Activated naive CD4-positive, alpha-beta T cell treated with anti-CD3 and anti-CD28 coated beads for 36 hours (primary cell): ENCODE results near the gene ZNF710. TPM values are rescaled to one million over a fixed set of nuclear protein-coding genes. Genes with fewer than 3 reads are reported as not detected.

Experiments used
- CTCF ChIA-PET: fragments of 350-600 bp; sonication (Branson Sonifier 250); formaldehyde crosslinking; loops from one replicate; lab custom pipeline; 2021; ENCODE audit warnings: antibody characterized with exemption; lab: Charles Lee
- DNase-seq: peaks from one replicate; pipeline ENCODE4 v3.0.0-alpha.2; 2020
- H3K27ac Mint-ChIP-seq: one replicate; pipeline ENCODE4 v1.8.0; 2021; ENCODE audit warnings: mild to moderate bottlenecking, mixed read lengths
- H3K27me3 Mint-ChIP-seq: one replicate; pipeline ENCODE4 v1.8.0; 2021; ENCODE audit warnings: low read depth, mixed read lengths
- H3K36me3 Mint-ChIP-seq: one replicate; pipeline ENCODE4 v1.8.0; 2021; ENCODE audit warnings: low read depth, mixed read lengths
- H3K4me1 Mint-ChIP-seq: one replicate; pipeline ENCODE4 v1.8.0; 2021; ENCODE audit warnings: low read depth, mixed read lengths
- H3K4me3 Mint-ChIP-seq: one replicate; pipeline ENCODE4 v1.8.0; 2021; ENCODE audit warnings: mild to moderate bottlenecking, moderate library complexity, mixed read lengths
- H3K9me3 Mint-ChIP-seq: one replicate; pipeline ENCODE4 v1.8.0; 2021; ENCODE audit warnings: mixed read lengths
- intact Hi-C: fragments of 100-400 bp; cut with micrococcal nuclease; formaldehyde crosslinking; loops from one replicate; pipeline ENCODE4 v1.15.1; 2023
- total RNA-seq, 2 experiments: library from RNA; stranded (reverse); gene quantifications; one replicate each; pipeline ENCODE4 v1.2.3, GENCODE V29; 2021

The ZNF710 gene
- total RNA-seq, 2 experiments from 2014 or later = 17.3 to 19.8 TPM

- H3K4me1 Mint-ChIP-seq = peaks cover 3% of the 10 kb centered on the region
- no peaks in the 10 kb centered on the region for H3K9me3 Mint-ChIP-seq
- intact Hi-C loops = no loop called here
- H3K27me3 Mint-ChIP-seq = no peaks in the 10 kb centered on the region
- peaks cover 14% of the 10 kb centered on the region for H3K36me3 Mint-ChIP-seq
- no peak overlapping the region for H3K4me3 Mint-ChIP-seq
- no peak for DNase-seq
- CTCF ChIA-PET = interaction anchor here (0.5 to 2.1 kb wide), 2 partner anchors 10 to 341 kb away, joined by 3 to 7 read pairs; no protein-coding TSS in a partner anchor
- no peak overlapping the region for H3K27ac Mint-ChIP-seq
Measured at GRCh38 chr15:90080818-90081393, 79.8 kb downstream of the ZNF710 start.

DNA sequence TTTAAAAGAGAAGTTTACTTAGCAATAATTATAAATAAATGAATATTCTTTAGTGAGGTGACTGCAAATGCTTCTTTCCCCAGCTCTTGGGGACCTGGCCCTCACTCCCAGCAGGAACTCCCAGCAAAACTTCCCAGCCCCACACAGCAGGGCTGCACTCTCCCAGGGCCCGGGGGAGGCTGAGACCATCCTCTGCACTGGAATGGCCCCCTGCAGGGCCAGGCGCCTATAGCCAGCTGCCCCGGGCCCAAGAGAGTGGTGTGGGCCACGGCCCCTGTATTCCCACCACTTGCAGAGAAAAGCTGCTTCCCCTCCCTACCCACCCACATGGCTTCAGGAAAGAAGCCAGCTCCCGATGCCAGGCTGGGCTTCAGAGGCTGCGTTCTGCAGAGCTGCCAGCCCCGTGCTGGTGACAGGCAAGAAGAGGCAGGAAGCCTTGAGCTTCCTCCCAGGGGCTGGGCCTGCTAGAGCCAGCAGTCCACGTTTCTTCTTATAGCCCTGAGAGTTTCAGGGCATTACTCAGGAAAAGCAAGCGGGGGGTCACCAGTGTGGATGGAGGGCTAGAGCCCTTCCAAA lies 81.1 kb downstream of the ZNF710 start:
- Mint-ChIP-seq H3K4me3 (no peak overlapping the region), H3K9me3 (no peaks in the 10 kb centered on the region), H3K27me3 (no peaks in the 10 kb centered on the region), H3K36me3 (peaks cover 21% of the 10 kb centered on the region), H3K27ac (no peak overlapping the region), H3K4me1 (peaks cover 6% of the 10 kb centered on the region)
- CTCF ChIA-PET = no interaction called here
- intact Hi-C loops = no loop called here
- no peak for DNase-seq

GRCh38 chr15:90083419-90083818 lies 82.3 kb downstream of the ZNF710 start:
- no peaks in the 10 kb centered on the region for H3K27me3 Mint-ChIP-seq
- no peak overlapping the region for H3K27ac Mint-ChIP-seq

DNA sequence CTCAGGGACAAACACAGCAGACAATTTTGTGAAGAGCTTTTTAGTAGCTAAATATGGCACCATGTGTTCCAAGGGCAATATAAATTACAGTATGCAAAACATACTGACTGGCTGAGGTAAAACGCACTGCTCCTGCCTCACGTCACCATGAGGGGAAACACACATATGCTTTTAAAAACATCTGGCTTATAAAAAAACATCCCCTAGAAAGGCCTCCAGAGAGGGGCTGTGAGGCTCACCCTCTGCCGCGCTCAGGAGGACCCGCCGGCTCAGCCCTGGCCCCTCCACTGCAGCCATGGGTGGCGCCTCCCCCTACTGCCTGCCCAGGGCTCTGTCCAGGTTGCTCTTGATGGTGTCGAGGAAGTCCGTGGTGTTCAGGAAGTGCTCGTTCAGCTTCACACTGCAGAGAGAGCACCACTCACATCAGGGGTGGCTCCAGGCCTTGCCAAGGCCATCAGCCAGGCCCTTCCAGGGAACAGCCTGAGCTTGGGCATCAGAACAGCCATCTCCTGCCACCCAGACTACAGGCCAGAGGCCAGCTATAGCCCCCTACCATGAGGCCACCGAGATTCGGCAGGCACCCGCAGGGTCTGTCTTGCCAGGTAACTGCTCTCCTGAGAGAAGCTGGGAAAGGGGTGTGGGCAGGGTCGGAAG lies 83.0 kb downstream of the ZNF710 start:
- H3K27ac Mint-ChIP-seq = no peak overlapping the region
- DNase-seq = no peak
- intact Hi-C loops = no loop called here
- H3K9me3 Mint-ChIP-seq = no peaks in the 10 kb centered on the region
- no peaks in the 10 kb centered on the region for H3K27me3 Mint-ChIP-seq
- H3K36me3 Mint-ChIP-seq = peaks cover 24% of the 10 kb centered on the region
- H3K4me3 Mint-ChIP-seq = no peak overlapping the region
- CTCF ChIA-PET = interaction anchor here (0.7 to 2.9 kb wide), 3 partner anchors 13 to 344 kb away, joined by 3 to 11 read pairs (median 3); no protein-coding TSS in a partner anchor
- peaks cover 6% of the 10 kb centered on the region for H3K4me1 Mint-ChIP-seq

More at GRCh38 chr15:90083419-90083818, 82.3 kb downstream of the ZNF710 start:
- intact Hi-C loops = no loop called here
- no peak for DNase-seq
- Mint-ChIP-seq H3K36me3 (peaks cover 24% of the 10 kb centered on the region), H3K4me3 (no peak overlapping the region), H3K9me3 (no peaks in the 10 kb centered on the region), H3K4me1 (peaks cover 6% of the 10 kb centered on the region)
- CTCF ChIA-PET = interaction anchor here (2.9 kb wide), 1 partner anchor 13 kb away, joined by 11 read pairs; no protein-coding TSS in a partner anchor

DNA sequence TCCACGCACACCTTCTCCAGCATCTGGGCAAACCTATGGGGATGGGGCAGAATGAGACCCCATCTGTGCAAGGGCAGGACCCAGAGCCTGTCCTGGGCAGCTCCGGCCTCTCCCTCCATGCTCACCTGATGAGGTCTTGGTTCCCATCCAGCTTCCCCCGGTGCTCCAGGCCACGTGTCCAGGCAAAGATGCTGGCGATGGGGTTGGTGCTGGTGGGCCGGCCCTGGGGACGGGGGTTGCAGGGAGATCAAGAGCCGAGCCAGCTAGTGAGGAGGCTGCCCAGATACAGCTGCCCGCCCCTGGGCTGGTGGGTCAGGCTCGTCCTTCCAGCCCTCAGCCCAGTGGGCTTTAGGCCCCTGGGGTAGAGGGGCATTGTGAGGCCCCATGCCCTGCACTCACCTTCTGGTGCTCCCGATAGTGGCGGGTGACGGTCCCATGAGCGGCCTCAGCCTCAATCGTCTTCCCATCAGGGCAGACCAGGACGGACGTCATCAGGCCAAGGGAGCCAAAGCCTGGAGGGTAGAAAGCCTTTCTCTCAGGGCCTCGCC lies 83.8 kb downstream of the ZNF710 start:
- no peaks in the 10 kb centered on the region for H3K27me3 Mint-ChIP-seq
- H3K4me3 Mint-ChIP-seq = no peak overlapping the region
- CTCF ChIA-PET = interaction anchor here (0.5 to 2.9 kb wide), 7 partner anchors 9 to 345 kb away, joined by 3 to 11 read pairs (median 5); no protein-coding TSS in a partner anchor
- peaks cover 6% of the 10 kb centered on the region for H3K4me1 Mint-ChIP-seq
- H3K27ac Mint-ChIP-seq = no peak overlapping the region
- DNase-seq = no peak
- no peaks in the 10 kb centered on the region for H3K9me3 Mint-ChIP-seq
- intact Hi-C loops = loop anchor here (5.0 kb wide), 1 partner anchor 343 kb away; no protein-coding TSS in a partner anchor
- H3K36me3 Mint-ChIP-seq = peaks cover 24% of the 10 kb centered on the region

DNA sequence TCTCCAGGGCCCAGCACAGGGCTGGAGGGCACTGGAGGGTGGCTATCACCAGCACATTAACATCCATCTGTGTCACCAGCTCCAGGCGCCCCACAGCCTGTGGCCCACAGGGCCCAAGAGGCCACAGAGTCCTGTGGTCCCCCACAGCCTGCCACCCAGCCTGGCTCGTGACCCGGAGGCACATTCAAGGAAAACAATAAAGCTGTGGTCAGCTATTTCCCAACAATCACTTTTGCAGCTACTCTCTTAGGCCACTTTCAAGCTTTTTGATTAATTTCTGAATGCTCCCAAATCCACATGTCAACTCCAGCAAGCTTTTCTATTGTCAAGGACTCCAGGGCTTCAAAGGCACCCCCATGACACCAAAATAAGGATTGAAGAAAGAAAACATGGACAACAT lies 84.4 kb downstream of the ZNF710 start:
- DNase-seq = no peak
- peaks cover 24% of the 10 kb centered on the region for H3K36me3 Mint-ChIP-seq
- peaks cover 6% of the 10 kb centered on the region for H3K4me1 Mint-ChIP-seq
- CTCF ChIA-PET = interaction anchor here (0.5 to 2.9 kb wide), 9 partner anchors 9 to 345 kb away, joined by 3 to 11 read pairs (median 4); partner anchors contain the start of gene IDH2
- intact Hi-C loops = loop anchor here (5.0 kb wide), 1 partner anchor 343 kb away; no protein-coding TSS in a partner anchor
- no peaks in the 10 kb centered on the region for H3K9me3 Mint-ChIP-seq
- no peak overlapping the region for H3K27ac Mint-ChIP-seq
- no peak overlapping the region for H3K4me3 Mint-ChIP-seq
- H3K27me3 Mint-ChIP-seq = no peaks in the 10 kb centered on the region

DNA sequence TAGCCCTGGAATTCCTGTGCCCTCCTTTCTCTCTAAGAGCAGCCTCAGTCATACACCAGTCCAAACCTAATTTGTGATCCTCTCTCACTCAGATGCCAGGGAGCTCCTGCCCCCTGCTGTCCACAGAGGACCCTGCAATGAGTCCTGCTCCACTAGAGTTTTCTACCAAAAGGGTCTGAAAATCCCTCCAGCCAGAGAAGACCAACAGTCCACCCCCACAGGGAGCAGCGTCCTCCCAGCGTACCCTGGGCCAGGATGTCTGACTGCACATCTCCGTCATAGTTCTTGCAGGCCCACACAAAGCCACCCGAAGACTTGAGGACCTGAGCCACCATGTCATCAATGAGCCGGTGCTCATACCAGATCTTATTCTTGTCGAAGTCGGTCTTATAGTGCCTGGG lies 85.7 kb downstream of the ZNF710 start:
- Mint-ChIP-seq H3K27ac (no peak overlapping the region), H3K4me3 (no peak overlapping the region), H3K27me3 (no peaks in the 10 kb centered on the region), H3K36me3 (peaks cover 24% of the 10 kb centered on the region), H3K9me3 (no peaks in the 10 kb centered on the region), H3K4me1 (peaks cover 6% of the 10 kb centered on the region)
- intact Hi-C loops = loop anchor here (1.0 to 5.0 kb wide), 3 partner anchors 16 to 345 kb away; no protein-coding TSS in a partner anchor
- peak; percentile 73 for DNase-seq
- CTCF ChIA-PET = interaction anchor here (0.5 to 3.2 kb wide), 10 partner anchors 11 to 346 kb away, joined by 3 to 12 read pairs (median 4); partner anchors contain the start of gene IDH2

DNA sequence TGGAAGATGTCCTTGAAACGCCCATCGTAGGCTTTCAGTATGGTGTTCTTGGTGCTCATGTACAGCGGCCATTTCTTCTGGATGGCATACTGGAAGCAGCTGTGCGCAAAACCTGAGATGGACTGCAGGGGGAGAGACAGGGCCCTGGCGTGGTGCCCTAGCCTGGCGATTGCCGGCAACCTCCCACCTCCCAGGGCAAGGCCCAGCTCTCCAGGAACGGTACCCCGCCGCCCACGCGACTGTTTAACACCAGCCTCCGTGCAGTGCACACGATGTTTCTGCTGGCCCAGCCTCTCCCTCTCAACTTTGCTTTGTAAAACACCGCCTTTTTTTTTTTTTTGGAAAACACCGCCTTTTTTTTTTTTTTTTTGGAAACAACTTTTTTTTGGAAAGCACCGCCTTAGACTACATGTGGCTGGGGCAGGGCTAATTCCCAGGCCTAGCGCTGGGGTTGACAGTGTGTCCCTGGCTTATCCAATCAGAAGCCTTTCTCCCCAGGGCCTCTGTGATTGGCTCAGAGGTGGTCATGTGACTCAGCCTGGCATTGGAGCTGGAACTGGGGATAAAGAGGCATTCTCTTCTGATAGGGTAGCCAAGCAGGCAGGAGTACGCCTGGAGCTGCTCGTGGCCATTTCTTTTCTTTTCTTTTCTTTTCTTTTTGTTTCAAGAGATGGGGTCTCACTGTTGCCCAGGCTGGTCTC lies 86.5 kb downstream of the ZNF710 start:
- DNase-seq = peak; percentile 55
- Mint-ChIP-seq H3K27ac (no peak overlapping the region), H3K27me3 (no peaks in the 10 kb centered on the region), H3K4me3 (no peak overlapping the region), H3K4me1 (peaks cover 6% of the 10 kb centered on the region), H3K9me3 (no peaks in the 10 kb centered on the region), H3K36me3 (peaks cover 24% of the 10 kb centered on the region)
- intact Hi-C loops = loop anchor here (2.0 to 5.0 kb wide), 2 partner anchors 327 to 345 kb away; no protein-coding TSS in a partner anchor
- CTCF ChIA-PET = interaction anchor here (0.5 to 3.2 kb wide), 10 partner anchors 12 to 834 kb away, joined by 3 to 12 read pairs (median 3); partner anchors contain the start of gene AP3S2

DNA sequence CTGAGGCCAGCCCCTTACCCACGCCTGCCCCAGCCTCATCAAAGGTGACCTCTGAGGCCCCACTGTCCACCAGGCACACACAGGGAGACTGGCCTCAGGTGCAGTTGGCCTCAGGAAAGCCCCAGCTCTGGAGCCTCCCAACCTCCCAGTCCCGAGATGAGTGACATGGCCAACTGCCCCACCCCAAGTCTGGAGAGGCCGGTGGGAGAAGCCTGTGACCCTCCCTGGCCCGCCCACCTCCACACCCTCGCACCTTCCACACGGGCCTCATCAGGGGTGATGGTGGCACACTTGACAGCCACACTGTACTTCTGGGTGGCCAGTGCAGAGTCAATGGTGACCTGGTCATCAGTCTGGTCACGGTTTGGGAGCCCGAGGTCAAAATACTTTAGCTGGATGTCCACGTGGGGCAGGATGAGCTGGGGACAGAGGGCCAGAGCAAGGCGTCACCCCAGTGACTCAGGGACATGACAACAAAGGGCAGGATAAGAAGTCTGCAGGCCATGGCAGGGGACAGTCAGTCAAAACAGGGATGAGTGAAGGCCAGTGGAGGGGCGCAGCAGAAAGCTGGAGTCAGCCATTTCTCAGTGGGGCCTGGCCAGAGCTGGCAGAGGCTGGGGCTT lies 89.2 kb downstream of the ZNF710 start:
- Mint-ChIP-seq H3K36me3 (peaks cover 16% of the 10 kb centered on the region), H3K4me1 (peaks cover 23% of the 10 kb centered on the region), H3K9me3 (no peaks in the 10 kb centered on the region), H3K27me3 (no peaks in the 10 kb centered on the region), H3K27ac (peak overlapping the region; percentile 31), H3K4me3 (no peak overlapping the region)
- no peak for DNase-seq
- CTCF ChIA-PET = no interaction called here
- intact Hi-C loops = no loop called here

DNA sequence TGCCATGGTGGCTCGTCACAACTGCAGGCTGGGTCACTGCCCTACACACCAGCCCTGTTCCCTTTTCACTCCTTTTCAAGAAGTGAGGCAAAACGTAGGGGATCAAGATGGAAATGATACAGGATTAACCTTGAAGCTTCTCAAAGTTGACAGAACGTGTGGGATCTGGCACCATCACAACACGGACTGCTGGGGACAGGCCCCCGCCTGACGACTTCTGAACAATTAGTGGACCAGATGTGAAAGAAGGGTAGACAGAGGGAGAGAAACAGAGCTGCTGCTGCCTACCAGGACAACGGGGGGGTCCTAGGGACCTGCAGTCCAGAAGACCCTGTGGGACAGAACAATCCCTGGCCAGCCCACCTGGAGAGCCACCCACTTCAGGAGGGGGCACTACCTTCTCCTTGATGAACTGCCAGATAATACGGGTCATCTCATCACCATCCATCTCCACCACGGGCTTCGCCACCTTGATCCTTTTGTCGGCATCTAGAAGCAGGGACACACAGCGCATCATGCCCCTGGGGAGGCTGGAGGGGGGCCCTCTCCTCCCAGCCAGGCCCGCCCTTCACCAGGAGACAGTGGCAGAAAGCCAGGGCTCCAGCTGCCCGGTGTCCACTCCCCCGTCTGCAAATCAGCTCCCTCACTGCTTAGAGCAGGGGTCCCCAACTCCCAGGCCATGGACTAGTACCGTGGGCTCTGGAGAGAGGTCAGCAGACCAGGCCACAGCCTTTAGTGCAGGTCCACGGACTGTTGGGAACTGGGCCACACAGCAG lies 90.2 kb downstream of the ZNF710 start:
- DNase-seq = no peak
- Mint-ChIP-seq H3K4me1 (peaks cover 33% of the 10 kb centered on the region), H3K4me3 (no peak overlapping the region), H3K27ac (no peak overlapping the region), H3K36me3 (peaks cover 18% of the 10 kb centered on the region), H3K27me3 (no peaks in the 10 kb centered on the region), H3K9me3 (no peaks in the 10 kb centered on the region)
- CTCF ChIA-PET = interaction anchor here (0.8 to 1.3 kb wide), 2 partner anchors 93 to 331 kb away, joined by 3 read pairs; no protein-coding TSS in a partner anchor
- intact Hi-C loops = no loop called here
